Memory B cell (primary cell): ENCODE measurements around the gene SEZ6.

Source experiments
- ATAC-seq: fragments of 150-1000 bp; cut with Tn5 transposase; 2 replicates; pipeline ENCODE4 v1.10.0; 2021; ENCODE audit warnings: low read depth, mild to moderate bottlenecking, moderate library complexity
- DNase-seq, 2 donors: peaks; one replicate each; pipeline ENCODE4 v3.0.0; 2022; ENCODE audit warnings: low spot score in 2 of 2
- H3K27ac Mint-ChIP-seq: one replicate; pipeline ENCODE4 v1.8.0; 2022; ENCODE audit warnings: mild to moderate bottlenecking, moderate library complexity, mixed read lengths
- H3K27me3 Mint-ChIP-seq: one replicate; pipeline ENCODE4 v1.8.0; 2022; ENCODE audit warnings: mixed read lengths
- H3K36me3 Mint-ChIP-seq: one replicate; pipeline ENCODE4 v1.8.0; 2022; ENCODE audit warnings: mild to moderate bottlenecking, mixed read lengths
- H3K4me1 Mint-ChIP-seq: one replicate; pipeline ENCODE4 v1.8.0; 2022; ENCODE audit warnings: mixed read lengths
- H3K4me3 Mint-ChIP-seq: one replicate; pipeline ENCODE4 v1.8.0; 2022; ENCODE audit warnings: mild to moderate bottlenecking, moderate library complexity, mixed read lengths
- H3K9me3 Mint-ChIP-seq: one replicate; pipeline ENCODE4 v1.8.0; 2022; ENCODE audit warnings: mixed read lengths

SEZ6 gene

DNA sequence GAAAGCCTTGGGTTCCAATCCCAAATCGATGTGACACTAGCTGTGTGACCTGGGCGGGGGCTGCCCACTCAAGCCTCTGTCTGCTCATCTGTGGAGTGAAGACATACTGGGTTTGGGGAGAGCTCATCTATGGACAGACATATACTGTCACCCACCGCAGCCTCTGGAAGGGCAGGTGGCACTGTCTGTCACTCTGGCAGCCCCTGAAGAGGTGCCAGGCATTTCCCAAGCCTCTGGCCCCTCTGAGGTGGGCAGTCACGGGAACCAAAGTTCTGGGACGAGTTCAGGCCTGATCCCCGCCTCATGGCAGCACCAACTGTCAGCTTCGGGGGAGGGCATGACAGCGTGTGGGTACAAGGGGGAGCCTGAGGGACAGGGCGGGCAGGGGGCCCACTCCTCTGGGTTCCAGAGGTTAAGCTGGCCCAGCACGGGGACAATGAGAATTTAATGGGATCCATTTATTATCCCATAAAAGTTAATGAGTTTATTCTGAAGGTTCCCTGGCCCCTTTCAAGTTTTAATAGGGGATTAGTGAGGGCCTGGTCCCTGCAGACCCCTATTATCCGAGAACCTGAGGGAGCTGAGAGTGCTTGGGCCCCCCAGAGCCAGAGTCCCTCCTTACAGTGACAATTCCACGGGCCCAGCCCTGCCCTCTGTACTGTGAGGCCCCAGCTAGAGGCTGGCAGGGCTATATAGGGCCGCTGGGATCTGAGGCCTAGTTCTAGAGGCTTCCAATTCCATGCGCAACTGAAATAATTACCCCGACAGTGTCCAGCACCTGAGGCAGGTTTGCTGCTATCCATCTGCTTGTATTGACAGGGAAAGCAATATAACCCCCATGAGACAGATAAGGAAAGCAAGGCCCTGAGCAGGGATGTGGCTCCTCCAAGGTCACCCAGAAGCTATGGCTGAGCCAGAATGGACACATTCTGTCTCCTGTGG lies 18.8 kb downstream of the SEZ6 start:
- DNase-seq (no peak), ATAC-seq (no peak)
- no peaks in the 10 kb centered on the region for H3K9me3 Mint-ChIP-seq
- H3K27me3 Mint-ChIP-seq, result peaks cover 7% of the 10 kb centered on the region
- no peak overlapping the region for H3K27ac Mint-ChIP-seq
- no peak overlapping the region for H3K4me3 Mint-ChIP-seq
- peaks cover 17% of the 10 kb centered on the region for H3K4me1 Mint-ChIP-seq
- no peaks in the 10 kb centered on the region for H3K36me3 Mint-ChIP-seq

DNA sequence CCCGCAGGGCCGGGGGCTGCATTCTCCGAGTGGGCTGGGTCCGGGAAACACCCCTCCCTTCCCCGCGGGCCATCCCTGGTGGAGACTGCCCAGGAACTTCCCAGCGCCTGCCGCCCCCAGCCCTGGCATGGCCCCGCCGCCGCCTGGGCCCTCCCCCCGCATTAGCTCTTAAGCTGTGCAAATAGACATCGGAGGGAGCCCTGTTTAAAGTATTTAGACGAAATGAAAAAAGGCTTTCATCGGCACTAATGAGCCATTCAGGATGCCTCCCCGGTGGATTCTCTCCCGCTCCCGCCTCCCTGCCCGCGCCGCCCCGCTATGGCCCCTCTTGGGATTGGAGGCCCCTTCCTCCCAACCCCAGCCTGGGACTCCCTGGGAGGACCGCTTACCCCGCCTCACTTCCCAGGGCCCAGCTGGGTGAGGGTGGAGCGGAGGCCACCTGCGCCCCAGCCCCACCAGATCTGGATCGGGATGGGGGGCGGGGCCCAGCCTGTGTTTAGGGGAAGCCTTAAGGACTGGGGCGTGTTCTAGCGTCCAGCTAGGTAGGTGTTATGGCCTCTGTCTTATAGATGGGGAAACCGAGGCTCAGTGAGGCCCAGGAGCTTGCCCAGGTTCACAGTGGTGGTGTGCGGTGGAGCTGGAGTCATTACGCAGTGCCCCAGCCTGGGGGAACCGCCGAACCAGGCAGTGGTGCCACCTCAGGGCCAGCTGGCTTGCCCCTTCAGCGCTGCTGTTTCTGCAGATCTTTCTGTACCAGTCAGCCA lies 19.7 kb downstream of the SEZ6 start:
- H3K27me3 Mint-ChIP-seq, result peaks cover 7% of the 10 kb centered on the region
- no peaks in the 10 kb centered on the region for H3K9me3 Mint-ChIP-seq
- ATAC-seq (no peak), DNase-seq (no peak)
- no peak overlapping the region for H3K4me3 Mint-ChIP-seq
- no peaks in the 10 kb centered on the region for H3K36me3 Mint-ChIP-seq
- no peak overlapping the region for H3K27ac Mint-ChIP-seq
- H3K4me1 Mint-ChIP-seq, result peaks cover 18% of the 10 kb centered on the region

DNA sequence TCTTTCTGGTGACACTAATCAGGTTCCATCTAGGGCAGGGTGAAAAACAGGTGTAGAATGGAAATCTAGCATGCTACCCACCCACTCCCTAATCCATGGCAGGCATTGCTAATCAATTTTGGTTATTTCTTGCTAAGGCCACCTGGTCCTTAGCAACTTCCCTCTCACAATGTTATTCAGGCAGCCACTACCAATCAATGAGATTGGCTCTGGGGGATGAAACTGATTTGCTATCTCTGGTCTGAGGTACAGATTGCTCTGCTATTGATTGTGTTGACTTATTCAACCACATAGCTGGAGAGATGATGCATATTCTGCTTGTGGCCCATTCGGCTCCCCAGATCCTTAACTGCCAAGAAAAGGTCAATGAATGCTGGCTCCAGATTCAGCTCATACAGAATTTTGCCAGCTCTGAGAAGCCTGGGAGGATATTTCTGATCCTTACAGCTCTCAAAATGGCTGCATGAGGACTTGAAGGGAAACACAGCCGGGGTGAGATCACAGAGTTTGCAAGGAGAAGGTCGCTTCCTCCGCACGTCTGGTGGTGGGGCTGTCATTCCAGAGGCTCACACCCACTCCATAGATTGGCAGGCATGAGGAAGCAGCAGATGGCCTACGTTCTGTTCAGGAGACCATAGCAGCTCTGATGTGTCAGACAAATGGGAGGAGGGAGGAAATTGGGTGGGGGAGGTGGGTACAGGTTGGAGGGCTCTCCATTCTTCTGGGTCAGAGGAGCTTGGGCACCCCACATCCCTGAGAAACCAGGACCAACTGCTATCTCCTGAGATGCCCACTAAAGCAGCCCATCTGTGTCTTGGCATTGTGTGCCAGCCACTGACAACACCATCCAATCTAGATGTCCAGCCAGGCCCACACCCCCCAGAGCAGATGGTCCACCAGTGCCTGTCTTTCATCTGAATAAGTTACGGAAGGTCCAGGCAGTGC lies 22.3 kb downstream of the SEZ6 start:
- Mint-ChIP-seq H3K9me3 (no peaks in the 10 kb centered on the region), H3K27me3 (peaks cover 8% of the 10 kb centered on the region), H3K27ac (peak overlapping the region; percentile 94), H3K4me3 (no peak overlapping the region), H3K4me1 (peaks cover 18% of the 10 kb centered on the region), H3K36me3 (no peaks in the 10 kb centered on the region)
- DNase-seq (no peak), ATAC-seq (no peak)

DNA sequence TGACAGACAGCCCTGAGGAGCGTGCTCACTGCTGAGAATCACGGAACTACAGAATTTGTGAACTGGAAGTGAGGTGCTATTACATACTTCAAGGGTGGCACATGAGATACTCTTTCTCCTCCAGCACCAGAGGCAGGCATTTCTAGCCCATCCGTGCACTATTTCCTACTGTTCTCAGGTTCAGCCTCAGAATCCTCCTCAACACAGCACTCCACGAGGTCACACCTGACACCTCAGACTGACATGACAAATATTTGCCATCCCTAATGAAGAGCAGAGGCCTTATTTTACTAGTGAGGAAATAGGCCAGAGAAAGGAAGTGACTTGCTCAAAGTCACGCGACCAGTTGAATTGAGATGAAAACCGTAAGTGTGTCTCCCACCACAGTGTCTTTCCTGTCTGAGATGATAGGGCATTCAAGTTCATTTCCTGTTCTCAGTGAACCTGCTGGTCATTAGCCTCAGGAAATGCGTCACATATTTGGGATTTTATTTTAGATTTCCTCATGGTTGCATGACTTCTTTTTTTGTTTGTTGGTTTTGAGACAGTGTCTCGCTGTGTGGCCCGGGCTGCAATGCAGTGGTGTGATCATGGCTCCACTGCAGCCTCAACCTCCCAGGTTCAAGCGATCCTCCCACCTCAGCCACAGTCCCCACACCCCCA lies 23.6 kb downstream of the SEZ6 start:
- Mint-ChIP-seq H3K4me1 (peaks cover 18% of the 10 kb centered on the region), H3K36me3 (no peaks in the 10 kb centered on the region), H3K4me3 (peak overlapping the region; percentile 11), H3K9me3 (no peaks in the 10 kb centered on the region), H3K27me3 (peaks cover 13% of the 10 kb centered on the region), H3K27ac (peak overlapping the region; percentile 94)
- ATAC-seq, result peak; percentile 92
- DNase-seq, result peak; percentile 34 to 57

DNA sequence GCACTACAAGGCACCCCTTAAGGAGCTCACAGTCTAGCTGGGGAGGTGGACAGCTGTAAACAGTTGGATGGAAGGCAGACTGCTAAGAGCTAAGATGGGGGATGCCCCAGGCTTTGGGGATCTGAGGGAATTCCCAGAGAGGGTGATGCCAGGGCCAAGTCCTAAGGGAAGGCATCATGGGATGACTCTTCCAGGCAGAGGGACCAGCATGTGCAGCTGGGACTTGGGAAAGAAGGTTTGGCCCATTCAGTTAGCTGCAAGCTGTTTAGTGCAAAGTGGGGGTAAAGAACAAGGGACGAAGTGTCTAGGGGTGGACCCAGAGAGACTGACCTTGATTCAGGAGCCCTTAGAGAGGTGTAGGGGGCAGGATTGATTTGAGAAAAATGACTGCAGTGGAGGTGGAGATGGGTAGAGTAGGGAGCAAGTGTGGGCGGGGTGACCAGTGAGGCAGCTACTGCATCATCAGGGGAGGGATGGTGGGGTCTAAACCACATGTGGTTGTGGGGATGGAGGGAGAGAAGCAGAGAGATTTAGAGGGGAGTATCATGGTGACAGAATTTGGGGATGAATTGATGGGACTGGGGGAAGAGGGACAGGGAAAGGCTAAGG lies 27.4 kb downstream of the SEZ6 start:
- DNase-seq, result no peak
- Mint-ChIP-seq H3K36me3 (no peaks in the 10 kb centered on the region), H3K9me3 (no peaks in the 10 kb centered on the region), H3K4me1 (peaks cover 16% of the 10 kb centered on the region), H3K4me3 (no peak overlapping the region), H3K27me3 (peaks cover 11% of the 10 kb centered on the region), H3K27ac (no peak overlapping the region)
- no peak for ATAC-seq

DNA sequence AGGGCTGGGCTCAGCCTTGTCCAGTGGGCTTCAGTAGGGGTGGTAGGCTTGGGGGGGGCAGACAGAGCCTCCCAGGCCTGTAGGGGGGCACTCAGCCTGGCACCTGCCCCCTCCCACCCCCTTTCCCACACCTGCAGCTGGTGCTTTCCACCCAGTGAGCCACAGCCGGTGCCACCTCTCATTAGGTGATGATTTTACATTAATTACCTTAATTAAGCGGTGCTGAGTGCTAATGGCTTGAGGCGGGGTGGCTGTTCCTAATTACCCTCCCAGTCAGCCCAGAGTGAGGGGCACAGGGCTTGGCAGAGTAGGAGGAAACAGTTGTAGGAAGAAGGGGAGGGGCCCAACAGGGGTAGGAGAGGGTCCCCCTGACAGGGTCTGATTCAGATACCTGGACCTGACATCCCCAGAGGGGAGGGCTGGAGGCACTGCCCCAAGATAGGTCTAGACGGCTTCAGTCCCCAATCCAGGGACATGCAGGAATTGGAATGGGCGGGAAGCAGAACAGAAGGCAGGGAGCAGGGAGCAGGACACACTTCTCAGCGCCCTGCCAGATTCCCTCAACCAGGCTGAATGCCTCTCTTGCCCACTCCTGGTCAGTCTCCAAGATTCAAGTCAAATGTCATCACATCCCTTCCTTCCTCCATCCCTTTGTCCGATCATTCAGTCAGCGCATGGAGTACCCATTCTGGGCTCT lies 28.0 kb downstream of the SEZ6 start:
- Mint-ChIP-seq H3K27me3 (peaks cover 11% of the 10 kb centered on the region), H3K9me3 (no peaks in the 10 kb centered on the region), H3K4me1 (peaks cover 10% of the 10 kb centered on the region), H3K36me3 (no peaks in the 10 kb centered on the region), H3K27ac (no peak overlapping the region), H3K4me3 (no peak overlapping the region)
- ATAC-seq, result no peak
- DNase-seq, result no peak

DNA sequence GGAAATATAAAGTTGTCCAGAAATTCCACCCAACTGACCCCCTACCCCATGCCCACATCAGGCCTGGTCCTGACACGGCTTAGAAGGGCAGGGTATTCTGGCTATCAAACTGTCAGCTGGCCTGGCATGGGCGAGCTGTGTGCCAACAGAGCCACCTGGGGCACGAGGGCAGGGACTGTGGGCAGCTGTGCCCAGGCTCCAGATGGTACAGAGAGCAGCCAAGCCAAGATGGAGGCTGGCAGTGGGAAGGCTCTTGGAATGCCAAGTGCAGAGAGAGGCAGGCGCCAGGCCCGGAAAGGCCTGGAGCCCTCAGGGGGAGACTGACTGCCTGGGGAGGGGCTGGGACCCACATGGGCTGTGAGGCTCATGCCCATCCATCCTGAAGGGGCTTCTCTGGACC lies 30.2 kb downstream of the SEZ6 start:
- no peaks in the 10 kb centered on the region for H3K36me3 Mint-ChIP-seq
- DNase-seq, result no peak
- no peak overlapping the region for H3K4me3 Mint-ChIP-seq
- no peaks in the 10 kb centered on the region for H3K9me3 Mint-ChIP-seq
- peaks cover 16% of the 10 kb centered on the region for H3K27me3 Mint-ChIP-seq
- no peaks in the 10 kb centered on the region for H3K4me1 Mint-ChIP-seq
- ATAC-seq, result no peak
- H3K27ac Mint-ChIP-seq, result no peak overlapping the region

DNA sequence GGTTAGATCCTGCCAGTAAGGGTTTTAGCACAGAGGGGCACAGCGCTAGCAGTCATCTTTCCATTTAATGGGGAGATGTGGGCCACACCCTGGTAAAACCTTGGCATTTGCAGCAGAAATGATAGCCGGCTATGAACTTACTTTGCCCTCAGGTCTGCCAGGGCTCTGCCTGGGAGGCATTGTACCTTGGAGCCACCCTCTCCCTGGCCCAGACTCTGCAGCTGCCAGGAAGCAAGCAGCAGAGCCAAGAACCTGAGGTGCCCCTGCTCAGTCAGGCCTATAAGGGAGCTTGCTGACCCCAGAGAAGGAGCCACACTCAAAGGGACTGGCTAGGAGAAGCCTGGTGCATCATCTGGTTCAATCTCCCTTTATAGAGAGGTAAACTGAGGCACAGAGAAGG lies 30.8 kb downstream of the SEZ6 start:
- Mint-ChIP-seq H3K4me1 (no peaks in the 10 kb centered on the region), H3K4me3 (no peak overlapping the region), H3K9me3 (no peaks in the 10 kb centered on the region), H3K27ac (no peak overlapping the region), H3K27me3 (peaks cover 16% of the 10 kb centered on the region), H3K36me3 (no peaks in the 10 kb centered on the region)
- DNase-seq, result no peak
- ATAC-seq, result no peak

DNA sequence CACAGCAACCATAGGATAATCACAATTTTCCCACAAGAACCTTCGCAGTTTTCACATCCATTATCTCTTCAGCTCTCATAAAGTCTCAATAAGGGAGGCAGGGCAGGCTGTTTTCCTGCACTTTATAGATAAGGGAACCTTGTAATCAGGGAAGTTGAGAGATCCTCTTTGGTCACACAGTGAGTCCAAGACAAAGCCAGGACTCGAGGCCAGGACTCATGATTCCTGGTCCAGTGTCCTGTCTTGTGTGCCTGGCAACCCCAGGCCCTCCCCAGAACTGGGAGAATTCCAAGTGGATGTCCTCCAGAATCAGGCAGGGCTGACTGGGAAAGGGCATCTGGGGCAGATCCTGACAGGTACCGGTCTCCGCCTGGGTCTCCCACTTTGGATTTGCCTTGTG lies 31.4 kb downstream of the SEZ6 start:
- no peaks in the 10 kb centered on the region for H3K36me3 Mint-ChIP-seq
- DNase-seq (no peak), ATAC-seq (no peak)
- no peak overlapping the region for H3K27ac Mint-ChIP-seq
- H3K4me3 Mint-ChIP-seq, result no peak overlapping the region
- no peaks in the 10 kb centered on the region for H3K9me3 Mint-ChIP-seq
- H3K27me3 Mint-ChIP-seq, result peaks cover 16% of the 10 kb centered on the region
- no peaks in the 10 kb centered on the region for H3K4me1 Mint-ChIP-seq

DNA sequence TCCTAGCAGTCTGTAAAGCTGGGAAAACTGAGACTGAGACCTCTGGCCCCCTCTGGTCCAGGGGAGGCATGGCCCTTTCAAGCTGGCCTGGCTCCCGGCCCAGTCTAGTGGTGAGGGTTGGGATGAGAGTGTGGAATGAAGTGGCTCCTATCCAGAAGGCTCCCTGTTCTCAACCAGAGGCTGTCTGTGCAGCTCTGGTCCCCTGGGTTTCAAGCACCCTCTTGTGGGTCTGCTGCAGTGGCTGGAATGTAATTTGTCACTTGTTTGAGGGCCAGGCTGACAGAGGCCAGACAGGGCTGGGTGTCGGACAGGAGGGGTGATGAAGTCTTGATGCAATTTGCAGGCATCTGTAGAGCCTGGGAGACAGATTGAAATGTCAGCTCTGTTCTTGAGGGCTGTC lies 32.4 kb downstream of the SEZ6 start:
- Mint-ChIP-seq H3K36me3 (no peaks in the 10 kb centered on the region), H3K27me3 (peaks cover 12% of the 10 kb centered on the region), H3K4me3 (no peak overlapping the region), H3K27ac (no peak overlapping the region), H3K9me3 (no peaks in the 10 kb centered on the region), H3K4me1 (no peaks in the 10 kb centered on the region)
- DNase-seq, result no peak
- no peak for ATAC-seq

DNA sequence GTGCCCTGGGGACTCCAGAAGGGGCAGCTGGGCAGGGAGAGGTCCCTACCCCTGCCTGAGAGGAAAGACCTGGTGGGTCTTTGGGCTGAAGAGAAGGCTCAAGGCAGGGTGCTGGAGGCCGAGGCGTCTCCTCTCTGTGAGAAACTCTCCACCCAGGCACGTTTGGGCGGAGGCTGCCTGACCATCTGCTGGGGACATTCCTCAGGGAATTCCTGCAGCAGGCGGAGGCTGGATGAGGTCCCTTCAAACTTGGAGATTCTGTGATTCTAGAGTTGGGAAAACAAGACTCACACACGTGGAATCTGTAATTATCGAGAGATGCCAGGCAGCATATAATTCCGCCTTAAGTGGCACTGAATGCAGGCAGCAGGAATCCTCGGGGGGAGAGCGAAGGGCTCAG lies 33.4 kb downstream of the SEZ6 start:
- Mint-ChIP-seq H3K27ac (no peak overlapping the region), H3K4me3 (no peak overlapping the region), H3K4me1 (no peaks in the 10 kb centered on the region), H3K27me3 (peaks cover 5% of the 10 kb centered on the region), H3K9me3 (no peaks in the 10 kb centered on the region), H3K36me3 (no peaks in the 10 kb centered on the region)
- DNase-seq (no peak), ATAC-seq (no peak)

DNA sequence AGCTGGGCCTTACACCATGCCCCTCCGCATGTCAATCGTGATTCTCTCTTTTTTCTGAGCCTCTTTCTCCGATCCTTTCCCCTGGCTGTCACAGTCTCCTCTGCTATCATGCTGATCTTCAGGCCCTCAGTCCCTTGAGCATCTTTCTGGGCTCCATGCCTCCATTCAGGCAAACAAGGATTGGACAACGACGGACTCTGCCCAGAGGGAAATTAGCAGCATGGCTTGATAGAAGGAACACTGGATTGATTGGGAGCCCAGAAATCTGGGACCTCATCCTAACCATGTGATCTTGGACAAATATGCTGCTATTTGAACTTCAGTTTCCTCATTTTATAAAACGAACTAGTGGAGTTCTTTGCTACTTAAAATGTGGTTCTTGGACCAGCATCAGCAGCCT lies 35.0 kb downstream of the SEZ6 start:
- Mint-ChIP-seq H3K9me3 (no peaks in the 10 kb centered on the region), H3K27me3 (peaks cover 4% of the 10 kb centered on the region), H3K4me3 (no peak overlapping the region), H3K27ac (no peak overlapping the region), H3K4me1 (peaks cover 5% of the 10 kb centered on the region), H3K36me3 (no peaks in the 10 kb centered on the region)
- ATAC-seq, result no peak
- DNase-seq, result no peak
